ENCODE results near the gene CLTA. TPM values are rescaled to one million over a fixed set of nuclear protein-coding genes. Genes with fewer than 3 reads are reported as not detected.

Gene CLTA
- polyA plus RNA-seq, 1 donor: 111 TPM

DNA sequence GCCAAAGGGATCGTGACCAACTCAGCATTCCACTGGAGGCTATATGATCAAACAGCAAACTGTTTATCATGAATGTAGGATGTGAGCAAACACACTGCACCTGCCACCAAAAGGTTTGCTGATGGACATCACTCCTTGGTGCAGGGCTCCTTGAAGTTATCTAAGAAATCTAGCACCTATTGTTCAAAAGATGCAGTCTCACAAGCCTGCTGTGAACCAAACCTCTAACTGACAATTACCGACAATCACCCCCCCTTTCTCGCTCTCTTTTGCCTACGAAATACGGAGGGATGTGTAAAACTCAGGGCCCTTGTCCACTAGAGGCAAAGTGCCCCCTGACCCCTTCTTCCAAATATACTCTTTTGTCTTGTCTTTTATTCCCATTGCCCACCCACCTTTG is 2.5 kb upstream of the CLTA start:
- no peak for DNase-seq (ENCODE audit: low read depth)

DNA sequence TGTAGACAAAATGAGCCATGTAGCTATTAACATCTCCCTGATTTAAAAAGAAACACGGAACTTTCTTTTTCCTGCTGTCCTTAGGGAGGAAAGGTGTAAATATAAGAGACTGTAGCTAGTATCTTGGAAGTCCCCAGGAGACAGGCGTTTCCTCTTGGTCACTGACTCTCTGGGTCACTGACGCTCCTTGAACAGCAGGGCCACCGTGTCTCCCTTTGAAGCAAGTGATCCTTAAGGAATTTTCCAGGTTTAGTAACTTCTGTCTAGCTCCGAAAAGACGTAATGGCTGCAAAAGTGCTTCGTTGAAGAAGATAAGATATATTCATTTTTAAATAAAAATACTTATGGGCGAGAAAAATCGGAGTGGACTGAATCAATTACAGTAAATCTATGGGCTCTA is 745 bp upstream of the CLTA start:
- DNase-seq (ENCODE audit: low read depth): no peak

DNA sequence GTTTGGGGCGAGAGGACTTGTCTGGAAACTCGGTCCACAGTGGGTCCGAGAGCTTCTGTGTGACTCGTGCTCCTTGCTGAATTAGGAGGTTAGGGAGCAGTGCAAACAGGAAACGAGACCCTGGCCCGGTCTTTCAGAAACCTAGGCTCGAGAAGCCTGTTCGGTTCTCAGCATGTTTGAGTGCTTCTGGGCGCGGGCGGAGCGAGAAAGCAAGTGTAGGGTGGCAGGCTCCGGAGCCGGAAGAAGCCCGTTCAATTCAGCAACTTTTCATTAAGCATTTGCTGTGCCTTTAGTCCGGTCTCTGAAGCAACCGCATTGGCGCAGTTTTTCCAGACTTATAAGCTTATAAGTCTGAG is 547 bp downstream of the CLTA start:
- DNase-seq (ENCODE audit: low read depth): no peak

DNA sequence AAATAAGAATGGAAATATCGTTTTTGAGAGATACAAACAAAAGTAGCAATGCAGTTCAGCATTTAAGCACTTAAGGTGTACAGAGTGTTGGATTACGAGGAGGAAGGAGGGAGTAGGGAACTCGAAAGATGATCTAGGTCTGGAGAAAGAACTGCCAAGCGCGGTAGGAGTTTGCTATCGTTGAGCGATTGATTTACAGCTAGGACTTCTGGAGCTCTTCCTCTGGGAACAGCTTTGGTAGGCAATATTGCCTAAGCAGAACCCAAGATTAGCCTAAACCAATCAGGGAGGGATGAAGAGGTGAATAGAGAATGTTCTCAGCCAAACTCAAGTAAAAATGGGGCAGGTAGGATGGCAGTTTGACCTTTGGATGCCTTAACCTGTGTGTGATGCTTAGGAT is 965 bp downstream of the CLTA start:
- DNase-seq (ENCODE audit: low read depth): no peak

DNA sequence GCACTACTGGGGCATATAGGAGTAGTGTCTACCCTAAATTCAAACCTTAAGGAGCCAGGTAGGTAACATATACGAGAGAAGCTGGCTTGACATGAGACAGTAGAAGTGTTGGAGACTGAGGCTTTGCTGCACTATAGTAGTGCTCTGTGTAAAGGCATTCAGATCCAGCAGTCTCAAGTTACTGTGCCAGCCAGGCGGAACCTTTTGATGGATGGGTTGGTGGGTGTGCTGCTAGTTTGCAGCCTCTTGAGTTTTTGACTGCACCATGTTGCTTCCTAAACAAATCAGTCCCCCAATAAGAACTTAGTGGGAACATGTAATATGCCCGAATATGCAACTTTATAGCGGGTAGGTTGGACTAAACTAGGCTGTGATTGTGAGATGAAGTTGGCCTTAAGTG is 1.5 kb downstream of the CLTA start:
- DNase-seq (ENCODE audit: low read depth): no peak

DNA sequence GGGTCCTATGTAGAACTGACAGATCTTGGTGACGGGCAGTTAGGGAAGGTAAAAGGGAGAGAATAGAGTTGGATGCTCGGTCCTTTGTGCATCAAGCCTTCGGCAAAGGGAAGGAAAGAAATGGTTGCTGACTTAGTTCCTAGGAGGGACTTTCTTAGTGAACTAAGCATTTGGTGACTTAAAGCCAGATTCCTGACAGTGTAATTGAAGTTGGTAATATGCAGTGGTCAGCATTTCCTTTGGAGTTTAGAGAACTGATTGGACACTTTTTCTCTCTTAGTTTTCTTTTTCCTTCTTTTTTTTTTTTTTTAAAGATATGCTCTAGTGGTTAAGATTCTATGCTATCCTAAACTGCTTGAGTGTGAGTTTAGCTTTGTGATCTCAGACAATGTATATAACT is 2.3 kb downstream of the CLTA start:
- no peak for DNase-seq (ENCODE audit: low read depth)

DNA sequence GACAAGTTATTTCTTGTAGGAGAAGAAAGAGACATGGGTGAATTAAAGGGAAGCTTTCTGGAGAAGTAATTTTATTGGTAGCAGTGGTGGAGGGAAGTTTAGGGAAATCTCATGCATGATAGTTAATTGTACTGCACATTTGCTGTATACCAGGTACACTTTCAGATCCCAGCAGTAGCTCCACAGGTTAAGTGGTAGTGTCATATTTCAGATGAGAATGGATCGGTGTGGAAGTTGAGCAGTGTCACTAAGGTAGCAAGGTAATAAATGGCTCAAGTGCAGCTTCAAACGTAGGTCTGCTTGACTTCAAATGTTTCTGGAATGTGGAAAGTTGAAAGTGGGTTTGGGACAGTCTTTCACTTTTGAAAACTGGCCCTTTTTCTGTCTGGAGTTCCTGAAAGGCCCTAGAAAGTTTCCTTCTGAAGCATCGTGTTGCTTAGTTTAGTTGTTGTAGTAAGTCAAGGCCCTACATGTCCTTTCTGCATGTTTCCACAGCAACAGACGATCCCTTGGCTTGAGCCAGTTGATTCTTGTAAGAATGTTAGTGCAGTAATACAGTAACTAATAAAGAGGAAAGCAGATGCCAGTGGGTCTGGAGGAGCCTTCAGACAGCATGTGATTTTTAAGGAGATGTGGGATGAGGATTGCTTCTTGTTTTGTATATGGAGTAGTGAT is 3.7 kb downstream of the CLTA start:
- no peak for DNase-seq (ENCODE audit: low read depth)

DNA sequence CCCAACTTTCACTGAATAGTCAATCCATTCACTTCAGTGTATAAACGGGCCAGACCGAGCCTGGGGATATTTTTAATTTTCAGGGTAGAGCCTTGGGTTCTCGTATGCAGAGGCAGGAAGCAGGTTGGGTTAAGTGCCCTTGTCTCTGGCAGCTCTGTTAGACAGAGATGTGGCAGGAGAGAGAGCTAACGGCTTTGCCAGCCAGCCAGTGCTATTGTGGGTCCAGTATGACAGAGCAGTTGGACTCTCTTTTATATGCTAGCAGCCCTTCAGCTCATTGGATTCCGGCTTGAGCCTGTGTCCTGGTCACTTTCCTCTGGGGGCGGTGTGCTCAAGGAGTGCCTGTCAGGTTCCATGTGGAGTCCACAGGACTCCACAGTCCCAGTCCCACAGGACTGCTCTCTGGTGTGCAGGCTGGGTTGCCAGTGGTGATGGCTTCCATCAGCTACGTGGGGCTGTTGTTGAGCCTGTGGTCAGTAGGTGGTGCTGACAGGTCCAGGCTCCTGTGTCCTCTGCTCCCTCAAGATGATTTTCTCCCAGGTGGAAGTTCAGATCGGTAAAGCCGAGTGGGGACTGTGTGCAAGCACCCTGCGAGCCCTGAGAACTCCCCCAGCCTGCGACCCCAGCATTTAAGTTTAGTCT is 14.3 kb downstream of the CLTA start:
- DNase-seq (ENCODE audit: low read depth): no peak

DNA sequence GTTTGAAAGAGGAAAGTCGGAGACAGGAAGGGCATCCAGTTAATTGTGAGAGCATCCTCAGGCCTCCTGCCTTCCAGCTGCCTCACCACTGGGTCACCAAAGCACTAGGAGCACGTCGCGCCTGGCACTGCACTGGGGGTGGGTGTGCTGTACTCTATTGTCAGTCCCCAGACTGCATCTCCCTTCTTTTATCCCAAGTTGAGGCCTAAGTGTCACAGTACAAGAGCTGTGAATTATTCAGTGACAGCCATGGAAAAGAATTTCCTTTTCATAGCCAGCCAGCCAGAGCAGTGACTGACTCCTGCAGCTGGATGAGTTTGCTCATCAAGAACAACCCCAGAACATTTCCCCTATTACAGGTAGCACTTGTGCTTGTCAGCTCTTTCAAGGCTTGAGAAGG is 16.3 kb downstream of the CLTA start:
- DNase-seq (ENCODE audit: low read depth): no peak

DNA sequence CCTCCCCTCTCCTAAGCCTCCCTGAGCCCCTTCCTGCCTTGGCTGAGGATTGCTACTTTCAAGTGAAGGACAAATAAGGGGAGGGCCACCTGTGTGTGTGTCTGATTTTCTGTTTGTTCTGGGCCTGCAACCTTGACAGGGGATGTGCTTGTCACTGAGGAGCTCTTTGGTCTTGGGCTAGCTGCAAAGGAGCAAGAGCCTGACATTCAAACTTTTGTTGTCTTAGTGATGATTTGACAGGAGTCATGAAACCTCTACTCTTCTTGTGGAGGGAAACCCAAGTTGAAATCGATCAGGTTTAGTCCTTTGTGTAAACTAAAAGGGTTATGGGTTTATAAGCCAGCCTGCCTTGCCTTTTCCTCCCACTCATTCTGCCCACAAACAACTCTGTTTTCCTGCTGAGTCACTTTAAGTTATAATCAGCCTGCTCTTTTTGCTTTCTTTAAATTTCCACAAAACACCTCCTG is 16.9 kb downstream of the CLTA start:
- DNase-seq (ENCODE audit: low read depth): no peak

DNA sequence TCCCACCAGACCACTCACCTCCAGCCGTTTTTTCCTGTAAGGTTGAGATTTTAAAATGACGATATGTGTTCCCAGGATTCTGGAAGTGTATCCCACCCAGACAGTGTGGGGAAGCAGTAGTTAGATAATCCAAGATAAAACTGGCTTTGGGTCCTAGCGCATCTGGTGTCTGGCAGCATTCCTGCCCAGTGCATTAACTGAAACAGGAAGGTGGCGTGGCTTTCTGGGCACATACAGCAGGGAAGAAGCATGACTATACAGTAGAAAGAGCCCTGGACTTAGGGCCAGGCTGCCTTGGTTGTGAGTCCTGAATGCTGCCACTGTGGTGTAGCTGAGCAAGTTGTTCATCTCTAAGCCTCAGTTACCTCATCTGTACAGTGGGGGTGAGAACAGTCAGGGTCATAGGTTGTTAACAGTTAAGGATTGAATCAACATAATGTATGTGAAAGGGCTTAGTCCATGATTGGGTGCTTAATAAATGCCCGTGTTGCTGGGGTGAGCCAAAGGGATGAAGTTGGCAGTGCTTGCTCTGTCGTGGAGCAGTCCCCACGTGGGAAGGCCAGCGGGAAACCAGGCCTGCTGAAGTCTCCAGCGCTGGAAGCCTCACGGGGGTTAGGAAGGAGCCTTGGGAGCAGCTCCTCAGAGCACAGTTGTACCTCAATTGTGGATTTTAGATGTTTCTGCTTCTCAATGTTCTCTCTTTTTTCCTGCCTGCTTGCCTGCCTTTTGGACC is 18.0 kb downstream of the CLTA start:
- no peak for DNase-seq (ENCODE audit: low read depth)

DNA sequence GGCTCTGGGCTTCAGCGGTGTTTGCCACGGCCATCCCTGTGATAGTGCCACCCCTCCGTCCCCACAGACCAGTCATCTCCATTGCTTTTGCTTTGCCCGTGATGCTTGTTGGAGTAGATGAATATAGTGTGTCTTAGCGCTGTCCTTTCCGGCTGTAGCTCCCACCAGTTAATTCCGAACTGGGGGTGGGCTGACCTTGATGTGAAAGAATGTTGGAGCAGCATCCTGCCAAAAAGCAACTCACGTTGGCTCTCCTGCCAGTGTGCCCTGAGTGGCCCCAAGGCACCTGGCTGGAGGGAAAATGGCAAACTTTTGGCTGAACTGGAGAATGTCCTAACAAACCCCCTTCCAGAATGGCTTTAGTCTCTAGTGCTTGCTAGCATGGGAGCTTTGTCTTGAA is 20.0 kb downstream of the CLTA start:
- DNase-seq (ENCODE audit: low read depth): no peak

DNA sequence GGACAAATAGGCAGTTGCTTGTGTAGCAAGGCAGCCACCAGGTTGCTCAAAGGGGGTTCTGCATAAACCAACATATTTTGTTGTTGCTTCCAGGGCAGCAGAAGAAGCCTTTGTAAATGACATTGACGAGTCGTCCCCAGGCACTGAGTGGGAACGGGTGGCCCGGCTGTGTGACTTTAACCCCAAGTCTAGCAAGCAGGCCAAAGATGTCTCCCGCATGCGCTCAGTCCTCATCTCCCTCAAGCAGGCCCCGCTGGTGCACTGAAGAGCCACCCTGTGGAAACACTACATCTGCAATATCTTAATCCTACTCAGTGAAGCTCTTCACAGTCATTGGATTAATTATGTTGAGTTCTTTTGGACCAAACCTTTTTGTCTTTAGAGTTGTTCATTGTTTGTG is 20.8 kb downstream of the CLTA start:
- no peak for DNase-seq (ENCODE audit: low read depth)

DNA sequence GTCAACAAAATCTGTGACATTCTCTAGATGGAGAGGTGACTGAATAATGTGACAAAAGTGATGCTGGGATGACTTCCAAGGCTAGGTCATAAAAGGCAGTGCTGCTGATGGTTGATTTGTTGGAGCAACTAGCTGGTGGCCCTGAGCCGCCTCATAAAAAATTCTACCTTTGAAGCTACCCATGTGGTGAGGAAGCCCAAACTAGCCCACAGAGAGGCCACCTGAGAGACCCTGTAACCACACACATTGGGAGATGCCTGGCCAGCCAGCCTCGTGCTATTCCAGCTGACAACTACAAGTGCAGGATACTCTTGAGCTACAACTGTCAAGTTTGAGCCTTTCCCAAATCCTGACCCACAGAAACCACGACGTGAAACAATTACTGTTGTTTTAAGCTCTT is 22.7 kb downstream of the CLTA start:
- no peak for DNase-seq (ENCODE audit: low read depth)

DNA sequence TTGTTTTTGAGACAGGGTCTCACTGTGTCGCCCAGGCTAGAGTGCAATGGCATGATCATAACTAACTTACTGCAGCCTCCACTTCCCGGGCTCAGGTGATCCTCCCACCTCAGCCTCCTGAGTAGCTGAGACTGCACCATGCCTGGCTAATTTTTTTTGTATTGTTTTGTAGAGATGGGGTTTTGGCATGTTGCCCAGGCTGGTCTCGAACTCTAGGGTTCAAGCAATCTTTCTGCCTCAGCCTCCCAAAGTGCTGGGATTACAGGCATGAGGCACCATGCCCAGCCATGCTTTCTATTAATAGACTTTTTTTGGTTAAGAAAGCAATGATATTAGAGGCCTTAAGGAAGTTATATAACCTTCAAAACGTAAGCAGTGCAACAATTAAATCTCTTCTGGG is 23.3 kb downstream of the CLTA start:
- DNase-seq (ENCODE audit: low read depth): no peak

DNA sequence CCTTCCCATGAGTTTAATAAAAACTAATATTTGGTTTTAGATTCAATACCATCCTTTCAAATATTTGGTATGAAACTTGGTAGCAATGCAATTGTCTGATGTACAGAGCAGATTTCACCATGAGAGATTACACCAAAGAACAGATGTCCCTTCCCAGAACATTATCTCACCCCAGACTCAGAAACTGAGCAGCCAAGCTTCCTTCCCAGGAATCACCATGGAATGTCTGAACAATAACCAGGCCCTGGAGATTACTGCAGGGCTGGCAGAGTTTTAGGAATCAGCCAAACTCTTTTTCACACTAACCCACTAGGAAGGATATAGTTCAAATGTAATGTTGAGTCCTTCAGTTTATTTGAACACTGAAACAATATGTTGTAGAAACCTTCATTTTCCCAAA is 23.9 kb downstream of the CLTA start:
- no peak for DNase-seq (ENCODE audit: low read depth)

DNA sequence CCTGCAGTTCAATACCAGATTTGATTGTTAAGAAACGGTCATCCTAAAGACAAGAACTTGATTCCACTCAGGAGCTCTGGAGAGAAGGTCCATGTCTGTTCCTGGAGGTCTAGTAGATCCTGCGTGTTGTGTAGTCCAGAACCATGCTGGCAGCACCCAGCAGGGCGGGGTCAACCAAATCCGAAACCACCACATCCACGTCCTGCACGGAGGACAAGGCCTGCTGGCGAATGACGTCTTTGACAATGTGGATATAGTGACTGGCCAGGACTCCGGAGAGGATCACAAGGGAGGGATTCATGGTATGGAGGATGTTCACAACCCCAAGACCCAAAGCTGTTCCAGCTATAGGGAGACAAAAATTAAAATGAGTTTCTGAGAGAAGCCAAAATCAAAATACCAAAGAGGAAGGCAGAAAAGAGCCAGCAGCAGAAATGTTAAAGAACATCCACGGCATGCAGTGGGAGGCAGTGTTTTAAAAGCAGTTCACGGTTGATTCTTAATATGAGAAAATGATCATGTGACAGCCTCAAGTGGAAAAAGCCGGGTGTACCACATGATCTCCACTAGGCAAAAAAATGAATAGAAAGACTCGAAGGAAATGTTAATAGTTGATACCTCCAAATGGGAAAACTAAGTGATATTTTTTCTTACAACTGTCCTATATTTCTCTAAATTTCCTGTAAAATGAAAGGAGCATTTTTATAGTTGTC is 26.7 kb downstream of the CLTA start:
- no peak for DNase-seq (ENCODE audit: low read depth)

DNA sequence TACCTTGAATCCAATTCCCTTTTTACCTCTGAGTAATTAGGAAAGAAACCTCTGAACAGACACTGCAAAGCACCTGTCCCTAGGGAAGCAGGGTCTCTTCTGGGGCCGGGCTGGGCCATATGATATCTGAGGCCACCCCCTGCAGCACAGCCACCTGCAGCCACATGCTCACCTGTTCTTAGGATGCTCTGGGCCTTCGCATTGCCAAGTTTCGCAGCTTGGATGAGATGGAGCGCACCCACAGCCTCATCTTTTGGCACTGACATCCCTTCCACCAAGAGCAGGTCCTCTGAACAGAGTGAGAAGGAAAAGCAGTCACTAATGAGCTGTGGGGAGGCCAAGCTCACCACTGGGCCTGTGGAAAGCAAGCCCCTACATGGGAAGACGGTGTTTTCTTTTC is 27.3 kb downstream of the CLTA start:
- no peak for DNase-seq (ENCODE audit: low read depth)

DNA sequence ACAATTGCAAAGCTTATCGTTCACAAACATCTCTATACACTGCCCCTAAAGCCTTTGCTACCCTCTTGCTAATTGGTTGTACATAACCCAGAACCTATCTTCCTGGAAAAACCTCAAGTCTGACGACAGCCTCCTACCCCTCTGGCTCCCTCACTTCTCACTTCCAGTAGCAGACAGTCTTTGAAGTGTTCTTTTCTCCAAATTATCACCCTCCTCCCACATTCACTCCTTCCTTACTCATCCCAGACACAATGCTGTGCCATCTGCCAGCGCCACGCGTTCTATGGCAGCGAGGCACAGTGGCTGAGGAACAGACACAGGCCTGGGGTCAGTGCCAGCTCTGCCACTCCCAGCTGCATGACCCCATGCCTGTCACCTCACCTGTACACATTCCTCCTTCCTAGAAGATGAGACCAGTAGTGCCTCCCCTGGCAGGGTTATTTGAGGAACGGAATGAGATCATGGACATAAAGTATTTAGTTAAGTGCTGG is 27.7 kb downstream of the CLTA start:
- DNase-seq (ENCODE audit: low read depth): no peak

DNA sequence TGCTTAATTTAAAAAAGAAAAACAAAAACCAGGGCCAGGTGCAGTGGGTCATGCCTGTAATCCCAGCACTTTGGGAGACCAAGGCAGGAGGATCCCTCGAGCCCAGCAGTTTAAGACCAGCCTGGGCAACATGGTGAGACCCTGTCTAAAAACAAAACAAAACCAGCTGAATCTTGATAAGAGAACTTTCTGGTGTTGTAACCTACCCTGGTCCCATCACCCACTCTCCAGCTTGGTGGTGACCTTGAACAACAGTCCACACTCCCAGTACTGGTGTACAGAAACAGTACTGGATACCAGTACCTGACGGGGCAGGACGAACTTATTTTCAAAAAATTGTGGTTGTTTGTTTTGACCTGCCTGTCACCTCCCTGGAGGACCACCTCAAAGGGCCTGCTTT is 30.9 kb downstream of the CLTA start:
- DNase-seq (ENCODE audit: low read depth): no peak

DNA sequence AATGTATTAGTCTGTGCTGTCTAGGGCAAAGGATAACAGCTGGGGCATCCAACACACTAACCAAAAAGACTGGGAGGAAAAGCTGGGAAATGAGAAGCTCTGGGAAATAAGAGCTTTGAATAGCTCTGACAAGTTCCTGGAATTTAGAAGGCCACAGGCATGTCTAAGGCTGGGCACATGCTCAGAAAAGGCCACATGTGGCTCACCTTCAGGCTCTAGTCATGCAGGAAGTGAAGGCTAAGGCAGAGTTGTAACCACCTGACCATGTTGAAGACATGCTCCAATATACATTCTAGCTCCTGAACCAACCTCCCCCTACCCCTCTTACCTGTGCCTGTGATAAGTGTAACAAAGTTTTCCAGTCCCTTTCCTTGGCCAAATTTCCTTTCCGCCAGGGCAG is 31.7 kb downstream of the CLTA start:
- no peak for DNase-seq (ENCODE audit: low read depth)

DNA sequence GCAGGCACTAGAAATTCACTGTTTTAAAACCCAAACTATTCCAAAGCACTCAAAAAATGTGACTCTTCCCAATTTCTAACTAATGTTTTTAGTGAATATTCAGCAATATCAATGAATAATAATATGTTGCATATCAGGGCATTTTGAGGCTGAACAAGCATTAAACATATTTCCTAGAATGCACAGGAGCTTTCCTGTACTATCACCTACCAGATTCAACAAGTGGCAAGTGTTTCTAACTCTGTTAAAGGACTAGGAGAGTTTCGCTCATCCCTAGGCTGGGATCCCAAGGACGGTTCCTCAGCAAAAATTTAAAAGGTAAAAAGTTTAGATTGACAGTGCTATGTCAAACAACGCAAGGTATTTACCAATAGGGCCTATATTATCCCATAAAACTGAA is 46.5 kb downstream of the CLTA start:
- no peak for DNase-seq (ENCODE audit: low read depth)

All from forelimb muscle (tissue), 1 donor.